AG08396 (cell line): ENCODE results near the gene LEFTY1.
"Not testable (repeated sequence)": the region's sequence is repeated elsewhere in the genome, so short reads cannot be mapped to it uniquely, and the experiment has no call there.

Experiments used
- DNase-seq: peaks from one replicate; pipeline ENCODE4 v3.0.0; 2012; ENCODE audit warnings: low spot score, mixed read lengths

Gene LEFTY1, protein sequence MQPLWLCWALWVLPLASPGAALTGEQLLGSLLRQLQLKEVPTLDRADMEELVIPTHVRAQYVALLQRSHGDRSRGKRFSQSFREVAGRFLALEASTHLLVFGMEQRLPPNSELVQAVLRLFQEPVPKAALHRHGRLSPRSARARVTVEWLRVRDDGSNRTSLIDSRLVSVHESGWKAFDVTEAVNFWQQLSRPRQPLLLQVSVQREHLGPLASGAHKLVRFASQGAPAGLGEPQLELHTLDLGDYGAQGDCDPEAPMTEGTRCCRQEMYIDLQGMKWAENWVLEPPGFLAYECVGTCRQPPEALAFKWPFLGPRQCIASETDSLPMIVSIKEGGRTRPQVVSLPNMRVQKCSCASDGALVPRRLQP

DNA sequence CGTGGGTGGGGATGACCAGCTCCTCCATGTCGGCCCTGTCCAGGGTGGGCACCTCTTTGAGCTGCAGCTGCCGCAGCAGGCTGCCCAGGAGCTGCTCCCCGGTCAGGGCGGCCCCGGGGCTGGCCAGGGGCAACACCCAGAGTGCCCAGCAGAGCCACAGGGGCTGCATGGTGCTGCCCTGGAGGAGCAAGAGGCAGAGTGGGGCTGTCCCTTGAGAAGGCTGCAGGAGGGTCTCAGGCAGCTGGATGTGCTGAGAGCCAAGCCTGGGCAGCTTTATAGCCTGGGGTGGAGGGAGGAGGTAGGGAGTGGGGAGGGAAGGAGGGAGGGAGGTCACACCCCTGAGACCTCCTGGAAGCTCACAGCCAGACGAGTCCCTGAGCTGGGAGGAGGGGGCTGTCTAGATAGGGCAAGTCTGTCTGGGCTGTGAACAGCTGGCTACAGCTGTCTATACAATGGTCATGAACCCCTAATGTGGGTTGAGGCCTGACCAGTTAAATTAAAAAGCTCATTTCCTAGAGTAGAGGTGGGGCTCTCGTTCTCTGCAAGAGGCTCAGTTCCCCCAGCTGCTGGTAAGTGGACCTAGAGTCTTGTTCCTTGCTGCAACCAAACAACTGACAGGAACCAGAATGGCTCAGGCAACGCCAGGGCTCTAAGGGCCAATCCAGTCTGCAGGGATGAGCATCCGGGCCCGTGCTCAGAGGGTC is at the start of gene LEFTY1:
TSS of gene LEFTY1 (minus strand) at position 249 of the 704 bp plus-strand sequence. CDS start at position 169, 80 bp downstream.
- no peak for DNase-seq

DNA sequence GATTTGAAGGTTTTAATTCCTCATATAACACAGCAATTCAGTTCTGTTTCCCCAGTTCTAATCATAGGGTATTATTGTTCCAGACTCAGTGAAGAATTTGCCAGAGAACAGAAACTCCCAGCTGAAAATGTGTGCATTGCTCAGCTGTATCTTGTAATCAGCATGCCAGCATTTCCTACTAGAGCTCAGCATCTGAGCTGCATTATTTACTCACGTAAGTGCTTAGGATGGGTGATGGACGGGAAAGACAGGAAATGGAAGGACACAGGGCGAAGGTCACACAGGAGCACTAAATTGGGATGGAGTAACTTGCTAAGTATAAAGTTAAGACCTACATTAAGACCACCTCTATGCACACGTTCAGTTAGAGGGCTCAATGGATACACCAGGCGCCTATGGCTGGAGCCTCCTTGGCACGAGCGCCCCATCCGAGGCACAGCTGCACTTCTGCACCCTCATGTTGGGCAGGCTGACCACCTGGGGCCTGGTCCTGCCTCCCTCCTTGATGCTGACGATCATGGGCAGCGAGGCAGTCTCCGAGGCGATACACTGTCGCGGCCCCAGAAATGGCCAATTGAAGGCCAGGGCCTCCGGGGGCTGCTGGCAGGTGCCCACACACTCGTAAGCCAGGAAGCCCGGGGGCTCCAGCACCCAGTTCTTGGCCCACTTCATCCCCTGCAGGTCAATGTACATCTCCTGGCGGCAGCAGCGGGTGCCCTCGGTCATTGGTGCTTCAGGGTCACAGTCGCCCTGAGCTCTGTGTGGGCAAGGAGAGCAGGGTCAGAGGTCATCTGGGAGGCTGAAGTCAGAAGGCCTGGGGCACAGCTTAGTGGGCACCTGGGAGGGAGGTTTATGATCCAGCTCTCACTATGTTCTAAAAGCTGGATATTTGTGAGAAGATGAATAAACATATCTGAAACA is 48.4 kb upstream of the LEFTY1 start:
- DNase-seq = no peak

DNA sequence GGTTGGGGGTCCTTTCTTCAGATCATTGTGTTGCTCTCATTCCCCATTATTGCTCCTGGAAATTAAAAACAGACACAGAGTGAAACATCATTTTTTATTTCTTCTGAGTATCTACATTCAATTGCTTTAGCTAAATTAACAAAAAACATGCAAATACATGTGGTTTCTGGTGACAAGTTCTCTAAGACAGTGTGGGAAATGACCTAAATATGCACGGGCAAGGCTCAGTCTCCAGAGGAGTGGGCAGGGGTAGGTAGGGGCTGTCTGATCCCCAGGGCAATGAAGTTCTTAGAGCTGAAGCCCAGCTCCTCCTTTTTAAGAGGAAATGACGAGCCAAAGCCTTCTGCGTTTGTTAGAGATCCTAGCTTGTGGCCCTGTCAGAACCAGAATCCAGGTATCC is 47.6 kb upstream of the LEFTY1 start:
- DNase-seq = no peak

DNA sequence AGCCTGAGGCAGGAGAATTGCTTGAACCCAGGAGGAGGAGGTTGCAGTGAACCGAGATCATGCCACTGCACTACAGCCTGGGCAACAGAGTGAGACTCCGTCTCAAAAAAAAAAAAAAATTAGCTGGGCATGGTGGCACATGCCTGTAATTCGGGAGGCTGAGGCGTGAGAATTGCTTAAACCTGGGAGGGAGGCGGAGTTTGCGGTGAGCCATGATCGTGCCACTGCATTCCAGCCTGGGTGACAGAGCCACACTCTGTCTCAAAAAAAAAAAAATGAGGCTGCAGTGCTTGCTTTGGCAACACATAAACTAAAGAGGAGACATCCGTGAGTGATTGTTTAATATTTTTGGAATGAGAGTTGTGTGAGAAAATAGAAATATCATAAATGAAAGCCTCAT is 47.1 kb upstream of the LEFTY1 start:
- DNase-seq = not testable (repeated sequence)

DNA sequence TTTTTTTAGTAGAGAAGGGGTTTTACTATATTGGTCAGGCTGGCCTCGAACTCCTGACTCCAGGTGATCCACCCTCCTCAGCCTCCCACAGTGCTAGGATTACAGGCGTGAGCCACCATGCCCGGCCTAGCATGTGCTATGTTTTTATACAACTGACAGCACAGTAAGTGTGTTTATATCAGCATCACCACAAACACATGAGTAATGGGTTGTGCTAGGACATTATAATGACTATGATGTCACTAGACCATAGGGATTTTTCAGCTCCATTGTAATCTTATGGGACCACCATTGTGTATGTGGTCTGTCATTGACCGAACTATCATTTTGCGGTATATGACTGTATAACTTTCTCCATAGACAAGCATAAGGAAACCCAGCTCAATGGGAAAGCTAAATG is 45.8 kb upstream of the LEFTY1 start:
- no peak for DNase-seq

DNA sequence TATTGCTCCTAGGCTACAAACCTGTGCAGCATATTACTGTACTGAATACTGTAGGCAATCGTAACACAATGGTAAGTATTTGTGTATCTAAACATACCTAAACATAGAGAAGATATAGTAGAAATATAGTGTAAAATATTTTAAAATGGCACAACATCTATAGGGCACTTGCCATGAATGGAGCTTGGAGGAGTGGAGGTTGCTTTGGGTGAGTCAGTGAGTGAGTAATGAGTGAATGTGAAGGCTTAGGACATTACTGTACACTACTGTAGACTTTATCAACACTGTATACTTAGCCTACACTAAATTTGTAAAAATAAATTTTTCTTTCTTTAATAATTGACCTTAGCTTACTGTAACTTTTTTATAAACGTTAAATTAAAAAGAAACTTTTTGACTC is 44.1 kb upstream of the LEFTY1 start:
- DNase-seq = no peak

DNA sequence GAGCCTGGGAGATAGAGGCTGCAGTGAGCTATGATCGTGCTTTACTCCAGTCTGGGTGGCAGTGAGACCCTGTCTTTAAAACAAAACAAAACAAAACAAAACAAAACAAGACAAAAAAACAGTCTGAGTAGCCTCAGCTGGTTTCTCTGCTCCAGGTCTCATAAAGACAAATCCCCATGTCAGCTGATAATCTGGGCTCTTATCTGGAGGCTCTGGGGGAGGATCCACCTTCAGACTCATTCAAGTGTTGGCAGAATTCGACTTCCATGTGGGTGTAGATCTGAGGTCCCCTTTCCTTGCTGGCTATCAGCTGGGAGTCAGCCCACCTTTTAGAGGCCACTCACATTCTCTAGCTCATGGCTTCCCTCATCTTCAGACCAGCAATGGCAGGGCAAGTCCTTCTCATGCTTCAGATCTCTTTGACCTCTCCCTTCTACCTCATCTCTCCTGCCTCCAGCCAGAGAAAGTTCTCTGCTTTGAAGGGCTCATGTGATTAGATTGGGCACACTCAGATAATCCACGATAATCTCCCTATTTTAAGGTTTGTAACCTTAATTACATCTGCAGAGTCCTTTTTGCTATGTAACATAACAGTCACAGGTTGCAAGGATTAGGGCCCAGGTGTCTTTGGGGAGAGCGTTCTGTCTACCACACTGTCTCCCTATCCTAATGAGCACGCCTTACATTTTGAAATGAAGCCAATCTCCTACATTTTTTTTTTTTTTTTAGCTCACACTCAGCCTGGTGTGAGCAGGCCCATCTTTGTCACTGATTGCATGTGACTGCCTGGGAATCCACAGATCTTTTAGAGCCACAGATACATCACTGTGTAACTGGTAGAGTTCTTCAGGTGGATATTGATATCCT is 42.6 kb upstream of the LEFTY1 start:
- no peak for DNase-seq

DNA sequence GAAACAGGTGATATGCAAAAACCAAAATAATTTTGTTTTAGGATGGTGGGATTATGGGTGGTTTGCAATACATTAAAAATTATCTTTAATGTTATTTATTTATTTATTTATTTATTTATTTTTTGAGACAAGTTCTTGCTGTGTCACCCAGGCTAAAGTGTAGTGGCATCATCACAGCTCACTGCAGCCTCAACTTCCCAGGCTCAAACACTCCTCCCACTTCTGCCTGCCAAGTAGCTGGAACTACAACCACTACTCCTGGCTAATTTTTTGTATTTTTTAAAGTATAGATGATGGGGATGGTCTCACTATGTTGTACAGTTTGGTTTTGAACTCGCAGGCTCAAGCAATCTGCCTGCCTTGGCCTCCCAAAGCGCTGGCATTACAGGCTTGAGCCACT is 41.6 kb upstream of the LEFTY1 start:
- no peak for DNase-seq

DNA sequence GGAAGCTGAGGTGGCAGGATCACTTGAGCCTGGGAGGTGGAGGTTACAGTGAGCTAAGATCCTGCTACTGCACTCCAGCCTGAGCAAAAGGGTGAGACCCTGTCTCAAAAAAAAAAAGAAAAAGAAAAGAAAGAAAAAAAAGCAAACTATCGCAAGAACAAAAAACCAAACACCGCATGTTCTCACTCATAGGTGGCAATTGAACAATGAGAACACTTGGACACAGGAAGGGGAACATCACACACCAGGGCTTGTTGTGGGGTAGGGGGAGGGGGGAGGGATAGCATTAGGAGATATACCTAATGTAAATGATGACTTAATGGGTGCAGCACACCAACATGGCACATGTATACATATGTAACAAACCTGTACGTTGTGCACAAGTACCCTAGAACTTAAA is 40.5 kb upstream of the LEFTY1 start:
- not testable (repeated sequence) for DNase-seq

DNA sequence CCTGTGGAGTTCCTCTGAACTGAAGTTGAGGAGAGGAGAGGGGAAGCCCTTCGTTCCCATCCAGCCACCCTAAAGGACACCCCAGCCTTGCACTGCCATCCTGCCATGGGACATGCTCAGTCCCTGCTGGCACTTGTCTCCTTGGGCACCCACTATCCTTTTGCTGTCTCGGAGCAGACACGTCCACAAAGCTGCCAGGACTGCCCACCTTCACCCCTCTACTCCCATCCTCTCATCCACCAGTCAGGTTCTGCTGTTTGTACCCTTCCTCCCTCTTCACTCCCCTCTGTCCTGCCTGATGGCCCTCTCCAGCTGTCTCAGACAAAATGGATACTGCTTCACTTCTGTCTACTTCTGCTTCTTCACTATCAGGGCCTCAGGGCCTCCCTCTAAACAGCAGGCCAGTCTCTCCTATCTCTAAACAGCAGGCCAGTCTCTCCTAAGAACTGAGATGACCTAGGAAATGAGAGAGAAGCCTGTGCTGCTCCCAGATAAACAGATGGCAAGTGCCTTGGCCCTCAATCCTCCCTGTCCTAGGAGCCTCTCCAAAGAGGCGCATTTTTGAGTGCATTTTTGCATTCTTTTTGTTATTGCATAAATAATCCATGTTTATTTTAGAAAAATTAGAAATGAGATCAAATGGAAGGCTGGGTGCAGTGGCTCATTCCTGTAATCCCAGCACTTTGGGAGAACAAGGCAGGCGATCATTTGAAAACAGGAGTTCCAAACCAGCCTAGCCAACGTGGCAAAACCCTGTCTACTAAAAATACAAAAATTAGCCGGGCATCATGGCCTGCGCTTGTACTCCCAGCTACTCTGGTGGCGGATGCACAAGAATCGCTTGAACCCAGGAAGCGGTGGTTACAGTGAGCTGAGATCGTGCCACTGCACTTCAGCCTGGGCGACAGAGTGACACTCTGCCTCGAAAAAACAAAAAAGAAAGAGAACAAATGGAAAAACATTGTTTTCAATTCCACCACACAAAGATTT is 39.5 kb upstream of the LEFTY1 start:
- no peak for DNase-seq

DNA sequence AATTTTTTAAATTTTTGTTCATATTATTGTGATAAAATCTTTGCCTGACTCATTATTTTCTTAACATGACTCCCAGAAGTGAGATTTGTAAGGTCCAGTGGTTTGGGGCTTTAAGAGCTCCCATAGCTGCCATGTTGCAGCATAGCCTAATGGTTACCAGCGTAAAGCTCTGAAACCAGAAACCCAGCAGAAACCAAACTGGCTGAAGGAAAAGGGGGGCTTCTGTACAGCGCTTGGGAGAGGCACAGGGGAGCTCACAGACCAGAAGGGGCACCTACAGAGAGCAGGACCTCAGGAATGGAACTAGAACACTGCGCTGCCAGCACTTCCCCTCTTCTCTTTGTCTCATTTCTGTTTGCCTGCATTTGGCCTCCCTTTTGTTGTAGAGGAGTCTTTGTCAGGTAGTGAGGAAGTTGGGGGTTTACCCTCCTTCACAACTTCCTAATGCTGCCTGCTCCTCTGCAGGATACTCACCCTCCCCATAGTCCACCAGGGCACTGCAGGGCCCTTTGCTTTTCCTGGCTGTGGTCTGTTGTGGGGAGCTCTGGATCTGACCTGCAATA is 37.7 kb upstream of the LEFTY1 start:
- DNase-seq = no peak

DNA sequence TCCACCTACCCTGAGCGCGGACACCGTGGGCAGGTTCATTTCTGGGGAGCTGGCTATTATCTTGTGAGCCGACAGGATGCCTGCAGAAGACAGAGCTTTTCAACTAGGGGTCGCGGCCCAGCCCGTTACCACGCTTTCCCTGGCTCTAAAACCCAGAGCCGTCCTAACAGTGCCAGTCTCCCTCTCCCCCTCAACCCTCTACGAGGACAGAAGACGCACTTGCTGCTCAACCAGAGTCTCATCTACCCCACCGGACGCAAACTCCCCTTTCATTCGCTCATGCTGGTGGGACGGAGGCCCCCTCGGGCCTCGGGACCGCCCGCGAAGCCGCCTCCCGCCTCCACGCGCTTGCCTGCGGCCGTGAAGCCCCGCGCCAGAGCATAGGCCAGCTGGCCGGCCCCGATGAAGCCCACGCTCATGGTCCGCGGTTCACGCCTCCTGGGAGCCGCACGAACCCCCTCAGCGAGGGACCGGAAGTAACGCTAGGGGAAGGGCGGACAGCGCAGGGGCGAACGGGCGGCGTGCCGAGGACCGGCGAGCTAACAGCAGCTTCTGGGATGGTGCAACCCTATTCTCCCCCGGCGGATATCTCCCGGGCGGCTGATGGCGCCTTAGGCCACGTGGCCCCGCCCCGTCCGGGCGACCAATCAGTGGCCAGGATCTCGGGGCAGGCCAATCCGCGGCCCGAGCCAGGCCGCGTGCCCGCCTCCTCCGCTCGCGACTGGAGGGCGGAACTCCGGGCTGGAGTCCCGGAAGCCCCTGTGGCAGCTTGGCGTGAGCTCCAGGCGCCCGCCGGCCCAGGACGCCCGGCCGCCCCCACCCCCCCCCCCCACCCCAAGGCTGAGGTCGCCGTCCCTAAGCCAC is 35.0 kb upstream of the LEFTY1 start, which contains the start of gene PYCR2:
TSS of gene PYCR2 (minus strand) at position 559 of the 864 bp plus-strand sequence. CDS start at position 419, 140 bp downstream.
- peak; percentile 100 for DNase-seq

DNA sequence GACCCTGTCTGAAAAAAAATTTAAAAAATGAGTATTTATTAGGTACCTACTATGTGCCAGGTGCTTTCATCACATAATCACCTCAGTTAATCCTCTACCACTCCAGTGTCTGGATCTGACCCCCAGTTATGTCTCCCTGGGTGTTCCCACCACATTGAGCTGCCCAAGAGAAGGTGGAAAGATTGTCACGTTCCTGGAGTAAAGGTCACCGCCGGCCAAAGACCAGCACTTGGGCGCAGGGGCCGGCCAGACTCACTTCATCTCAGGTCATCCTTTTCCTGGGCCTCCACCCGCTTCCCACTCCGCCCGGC is 34.4 kb upstream of the LEFTY1 start:
- peak; percentile 46 for DNase-seq

DNA sequence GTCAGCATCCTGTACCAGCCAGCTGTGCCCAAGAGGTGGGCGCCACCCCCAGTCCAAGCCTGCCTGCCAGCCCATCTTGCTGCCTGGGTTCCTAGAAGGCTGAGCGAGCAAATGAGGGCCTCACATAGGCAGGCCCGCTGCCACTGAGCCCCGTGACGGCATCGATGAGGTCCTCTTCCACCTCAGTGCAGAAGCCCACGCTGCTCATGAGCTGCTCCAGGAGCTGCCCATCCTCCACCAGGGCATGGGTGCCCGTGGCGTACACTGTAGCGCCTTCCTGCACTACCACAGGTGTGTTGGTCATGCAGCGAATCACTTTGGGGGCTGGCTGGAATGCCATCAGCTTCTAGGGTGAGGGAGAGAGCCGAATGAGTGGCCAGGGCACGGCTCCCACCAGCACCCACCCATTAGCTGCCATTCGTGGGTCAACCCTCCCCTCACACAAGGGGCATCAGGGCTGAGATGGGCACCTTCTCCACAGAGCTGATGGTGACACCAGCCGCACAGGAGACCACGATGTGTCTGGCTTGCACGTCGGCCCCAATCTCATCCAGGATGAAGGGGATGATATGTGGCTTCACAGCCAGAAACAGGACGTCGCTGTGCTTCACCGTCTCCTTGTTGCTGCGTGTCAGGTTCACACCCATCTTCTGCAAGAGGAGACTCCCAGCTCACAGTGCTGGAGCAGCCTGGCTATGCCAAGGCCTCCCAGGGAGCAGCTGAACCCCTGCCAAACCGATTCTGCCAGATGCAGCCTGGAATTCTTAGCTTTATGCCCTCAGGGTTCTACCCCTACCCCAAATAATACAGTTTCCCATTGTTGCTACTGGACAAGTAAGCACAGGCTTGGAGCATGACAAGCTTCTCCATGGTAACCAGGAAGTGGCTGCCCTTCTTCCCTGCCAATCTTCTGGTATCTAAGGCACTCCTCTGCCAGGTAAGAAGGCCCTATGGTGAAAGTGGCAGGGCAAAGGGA is 33.1 kb upstream of the LEFTY1 start:
- DNase-seq = no peak

DNA sequence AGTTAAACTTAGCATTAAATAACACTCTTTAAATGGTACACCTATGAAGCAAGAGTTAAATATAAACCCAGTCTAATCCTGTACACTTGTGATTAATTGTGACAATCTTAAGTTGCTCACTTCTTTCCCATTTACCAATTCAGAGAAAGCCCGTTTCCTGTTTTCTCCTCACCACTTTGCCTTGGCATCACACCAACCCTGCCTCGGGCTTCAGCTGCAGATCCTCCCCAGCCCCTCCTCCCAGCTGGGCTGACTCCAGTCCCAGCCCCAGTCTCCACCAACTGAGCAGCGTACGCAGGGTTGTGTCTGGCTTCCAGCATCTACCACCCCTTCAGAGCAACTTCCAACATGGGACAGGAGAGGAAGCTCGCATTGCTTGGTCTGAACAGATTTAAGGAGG is 31.0 kb upstream of the LEFTY1 start:
- peak; percentile 70 for DNase-seq

DNA sequence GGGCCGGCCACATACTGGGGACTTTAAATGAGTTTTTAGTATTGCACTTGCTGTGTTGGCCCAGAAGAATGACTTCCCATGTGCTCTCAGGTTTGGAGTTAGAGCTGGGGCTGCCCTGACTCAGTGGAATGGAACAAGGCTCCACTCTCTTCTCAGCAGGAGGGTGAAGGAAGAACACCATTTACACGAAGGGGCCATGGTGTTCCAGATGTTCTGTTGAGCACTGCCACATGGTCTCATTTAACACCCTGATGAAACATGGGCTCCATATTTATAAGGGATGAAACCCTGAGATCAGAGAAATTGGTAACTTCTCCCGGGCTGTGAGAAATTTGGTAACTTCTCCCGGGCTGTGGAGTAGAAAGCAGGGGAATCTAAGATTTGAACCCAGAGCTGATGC is 29.3 kb upstream of the LEFTY1 start:
- no peak for DNase-seq

DNA sequence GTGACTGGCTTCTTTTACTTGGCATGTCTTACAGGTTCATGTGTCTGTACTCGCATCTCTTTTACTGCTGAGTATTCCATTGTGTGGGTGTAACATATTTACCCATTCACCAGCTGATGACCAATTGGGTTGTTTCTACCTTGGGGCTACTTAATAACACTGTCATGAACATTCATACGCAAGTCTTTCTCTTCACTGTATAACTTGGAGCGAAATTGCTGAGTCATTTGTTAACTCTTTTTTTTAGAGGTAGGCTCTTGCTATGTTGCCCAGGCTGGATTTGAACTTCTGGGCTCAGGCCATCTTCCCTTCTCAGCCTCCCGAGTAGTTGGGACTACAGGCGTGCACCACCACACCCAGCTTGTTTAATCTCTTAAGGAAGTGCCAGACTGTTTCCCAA is 28.6 kb upstream of the LEFTY1 start:
- no peak for DNase-seq

DNA sequence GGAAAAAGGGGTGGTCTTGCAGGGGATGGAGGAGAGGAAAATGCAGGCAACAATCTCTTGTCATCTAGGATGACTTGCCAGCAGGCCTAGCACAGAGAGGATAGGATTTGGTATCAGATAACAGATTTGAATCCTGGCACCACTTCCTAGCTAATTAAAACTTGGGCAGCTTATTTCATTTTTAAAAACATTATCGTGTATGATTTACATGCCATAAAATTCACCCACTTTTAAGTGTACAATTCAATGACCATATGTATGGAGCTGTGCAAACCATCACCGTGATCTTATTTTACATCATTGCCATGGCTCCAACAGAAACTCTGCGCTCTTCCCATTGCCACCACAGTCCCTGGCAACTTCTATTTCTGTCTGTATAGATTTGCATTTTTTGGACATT is 28.2 kb upstream of the LEFTY1 start:
- DNase-seq = no peak
